Liver (tissue), 9 donors: ENCODE data around the gene CNTNAP1. TPM values are rescaled to one million over a fixed set of nuclear protein-coding genes. Genes with fewer than 3 reads are reported as not detected.

Source experiments
- DNase-seq: peaks from one replicate; pipeline ENCODE4 v3.0.0-alpha.2; 2017; ENCODE audit warnings: low spot score
- H3K27ac ChIP-seq, 2 donors: one replicate each; pipeline ENCODE4 v1.7.0; 2013; ENCODE audit warnings: inconsistent platforms in 2 of 2, low read length in 2 of 2, control low read depth in 1 of 2, low read depth in 1 of 2, mild to moderate bottlenecking in 1 of 2
- H3K27me3 ChIP-seq, 4 donors: one replicate each; pipeline versions ENCODE4 v1.6.1 to v1.7.0; 2013; ENCODE audit warnings: low read length in 3 of 4, inconsistent platforms in 1 of 4, mild to moderate bottlenecking in 1 of 4, moderate library complexity in 1 of 4; ENCODE audit not compliant: control insufficient read depth in 4 of 4, insufficient read depth in 4 of 4
- H3K36me3 ChIP-seq, 4 donors: one replicate each; pipeline versions ENCODE4 v1.6.1 to v1.7.0; 2013; ENCODE audit warnings: low read length in 3 of 4, mild to moderate bottlenecking in 3 of 4, low read depth in 1 of 4, moderate library complexity in 1 of 4; ENCODE audit not compliant: control insufficient read depth in 4 of 4, insufficient read depth in 3 of 4
- H3K4me1 ChIP-seq, 4 donors: one replicate each; pipeline versions ENCODE4 v1.6.1 to v1.7.0; 2013; ENCODE audit warnings: low read length in 3 of 4, mild to moderate bottlenecking in 3 of 4, moderate library complexity in 1 of 4; ENCODE audit not compliant: control insufficient read depth in 4 of 4, insufficient read depth in 4 of 4
- H3K4me3 ChIP-seq, 3 donors: one replicate each; pipeline versions ENCODE4 v1.6.1 to v1.7.0; 2013; ENCODE audit warnings: low read length in 3 of 3, control low read depth in 1 of 3, low read depth in 1 of 3, mild to moderate bottlenecking in 1 of 3
- H3K9ac ChIP-seq, 2 donors: one replicate each; pipeline ENCODE4 v1.7.0; 2013; ENCODE audit warnings: low read length in 2 of 2, mild to moderate bottlenecking in 2 of 2, moderate library complexity in 2 of 2, control low read depth in 1 of 2, low read depth in 1 of 2
- H3K9me3 ChIP-seq, 4 donors: one replicate each; pipeline versions ENCODE4 v1.6.1 to v1.7.0; 2013; ENCODE audit warnings: low read length in 3 of 4; ENCODE audit not compliant: control insufficient read depth in 4 of 4
- CTCF ChIP-seq: fragments of 150-350 bp; IDR thresholded peaks from 2 replicates; pipeline ENCODE4 v1.5.1; 2017; ENCODE audit warnings: improper control_type of control experiment, low read depth, low read length; ENCODE audit not compliant: missing input control
- EGR1 ChIP-seq, 2 donors: IDR thresholded peaks; 2 replicates each; pipeline ENCODE4 v1.6.1; 2016 to 2018; ENCODE audit warnings: antibody characterized with exemption in 2 of 2, low read depth in 2 of 2
- FOXA2 ChIP-seq: IDR thresholded peaks from 2 replicates; pipeline ENCODE4 v1.6.1; 2016; ENCODE audit warnings: antibody characterized with exemption
- GABPA ChIP-seq, 2 donors: IDR thresholded peaks in 1 of 2; conservative IDR thresholded peaks in 1 of 2; 2 replicates each; pipeline ENCODE4 v1.6.1; 2016; ENCODE audit warnings: antibody characterized with exemption in 2 of 2, mild to moderate bottlenecking in 1 of 2, moderate library complexity in 1 of 2
- HNF4A ChIP-seq, 2 donors: conservative IDR thresholded peaks; 2 replicates each; pipeline ENCODE4 v1.6.1; 2016; ENCODE audit warnings: antibody characterized with exemption in 2 of 2, mild to moderate bottlenecking in 2 of 2
- JUND ChIP-seq, 2 donors: IDR thresholded peaks; 2 replicates each; pipeline ENCODE4 v1.6.1; 2016; ENCODE audit warnings: antibody characterized with exemption in 2 of 2
- RAD21 ChIP-seq, 2 donors: IDR thresholded peaks; 2 replicates each; pipeline ENCODE4 v1.6.1; 2016; ENCODE audit warnings: antibody characterized with exemption in 2 of 2, mild to moderate bottlenecking in 2 of 2
- RXRA ChIP-seq, 2 donors: IDR thresholded peaks; 2 replicates each; pipeline ENCODE4 v1.6.1; 2017 to 2018; ENCODE audit warnings: antibody characterized with exemption in 2 of 2, mild to moderate bottlenecking in 1 of 2
- YY1 ChIP-seq: IDR thresholded peaks from 2 replicates; pipeline ENCODE4 v1.6.1; 2016; ENCODE audit warnings: antibody characterized with exemption, mild to moderate bottlenecking
- WGBS: extraction: QIAGEN DNeasy Blood & Tissue Kit; methylation state at CpG from one replicate; pipeline ENCODE4 v1.1.7; 2013; 5-methylcytosine and 5-hydroxymethylcytosine counted together
- polyA plus RNA-seq, 2 donors: library from polyadenylated mRNA; stranded (reverse) in 1 of 2; unstranded in 1 of 2; fragments of 200-250 nt in 1 of 2; fragments of >200 nt in 1 of 2; fragmentation: Nextera tagmentation in 1 of 2; extraction: Ambion mirVana in 1 of 2; gene quantifications; one replicate each; pipeline versions ENCODE4 v1.2.1 to v1.2.3, GENCODE V29; 2013 to 2015
- total RNA-seq, 2 donors: library from RNA; depleted of rRNA; stranded (reverse); fragments of >200 nt; gene quantifications; one replicate each; pipeline ENCODE4 v1.2.3, GENCODE V29; 2014
- TF ChIP-seq, protein P1 (sequence below): IDR thresholded peaks from 2 replicates; pipeline ENCODE4 v1.6.1; 2016; ENCODE audit warnings: antibody characterized with exemption, mild to moderate bottlenecking
- donor health status: healthy.
- donor health status: healthy.
- donor health status: healthy.
- donor health status: healthy.
- donor health status: healthy.

Gene CNTNAP1
- total and polyA plus RNA-seq, 4 donors, result 0.08 to 0.75 (median 0.60) TPM

DNA sequence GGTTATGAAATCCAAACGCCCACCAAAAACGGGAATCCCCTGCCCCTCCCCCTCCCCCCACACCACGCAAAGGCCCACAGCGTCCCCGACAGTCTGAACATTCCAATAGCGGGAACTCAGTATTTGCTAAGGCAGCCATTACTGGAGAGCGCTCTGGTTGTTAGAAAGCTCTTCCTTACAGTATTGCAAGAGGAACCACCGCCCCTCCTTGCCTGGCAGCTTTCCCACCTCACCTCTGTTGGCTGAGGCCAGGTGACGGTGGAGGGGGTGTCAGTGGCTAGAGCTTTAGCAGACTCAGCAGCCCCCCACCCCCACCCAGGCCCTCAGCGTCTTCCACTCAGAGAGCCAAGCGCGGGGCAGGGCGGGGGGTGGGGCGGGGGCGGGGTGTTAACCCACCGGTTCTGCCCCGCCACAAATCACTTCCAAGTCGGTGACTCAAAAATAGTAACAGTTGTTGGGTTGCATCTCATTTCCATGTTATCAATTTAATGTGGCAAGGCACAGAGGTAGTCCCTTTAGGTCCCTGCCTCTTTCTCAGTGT, 3.3 kb upstream of the CNTNAP1 start:
- Histone ChIP-seq H3K27me3 (no peaks in the 10 kb centered on the region), H3K4me3 (peak overlapping the region in 2 of 3 donors; percentile 51 to 66), H3K9me3 (no peaks in the 10 kb centered on the region), H3K27ac (peak overlapping the region; percentile 82 to 89), H3K36me3 (no peaks in the 10 kb centered on the region), H3K4me1 (peaks cover 25 to 73% (median 43%) of the 10 kb centered on the region in 4 donors), H3K9ac (no peak overlapping the region)
- WGBS, result 19% methylated on average over 18 of the region's 18 CpGs
- no peak for TF ChIP-seq JUND (IDR thresholded peaks at IDR 0.05)
- no peak for TF ChIP-seq GABPA (IDR thresholded peaks at IDR 0.05 in 1 of 2, conservative IDR thresholded peaks at IDR 0.05 in 1 of 2)
- DNase-seq, result peak; percentile 52

GRCh38 chr17:42679492-42680330, 2.6 kb upstream of the CNTNAP1 start:
- peak overlapping the region; percentile 67 to 82 for H3K27ac ChIP-seq
- H3K4me3 ChIP-seq, result peak overlapping the region in 2 of 3 donors; percentile 18 to 51
- H3K9me3 ChIP-seq, result no peaks in the 10 kb centered on the region
- H3K27me3 ChIP-seq, result peaks cover 0 to 3% (median 0%) of the 10 kb centered on the region in 4 donors
- no peaks in the 10 kb centered on the region for H3K36me3 ChIP-seq
- DNase-seq, result peak; percentile 86
- peaks cover 24 to 71% (median 40%) of the 10 kb centered on the region in 4 donors for H3K4me1 ChIP-seq
- TF ChIP-seq CTCF (peak; percentile 80), RAD21 (IDR thresholded peaks at IDR 0.05) (peak; percentile 72 to 81), FOXA2 (no peak), YY1 (peak; percentile 31), RXRA (IDR thresholded peaks at IDR 0.05) (peak in 1 of 2 donors; percentile 7)
- H3K9ac ChIP-seq, result no peak overlapping the region
- 12% methylated on average over 78 of the region's 78 CpGs for WGBS

DNA sequence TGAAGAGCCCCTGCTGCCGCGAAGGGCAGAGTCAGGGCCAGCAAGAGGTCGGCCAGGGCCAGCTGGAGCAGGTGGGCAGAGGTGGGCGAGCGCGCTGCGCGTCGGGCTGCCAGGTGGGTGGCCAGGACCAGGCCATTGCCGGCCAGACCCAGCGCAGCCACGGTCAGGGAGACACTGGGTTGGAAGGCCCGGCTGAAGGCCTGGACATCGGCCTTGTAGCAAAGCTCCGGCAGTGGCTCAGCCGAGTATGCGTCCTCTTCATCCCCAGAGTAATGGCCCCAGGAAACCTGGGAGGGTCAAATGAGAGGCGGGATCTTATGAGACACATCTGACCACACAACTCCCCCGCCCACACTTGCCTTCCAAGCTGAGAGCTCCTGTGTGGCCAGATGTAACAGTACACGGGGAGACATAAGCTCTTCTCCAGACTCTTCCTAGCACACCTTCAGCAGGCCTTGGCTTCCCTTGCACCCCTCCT, 2.0 kb upstream of the CNTNAP1 start:
- Histone ChIP-seq H3K9ac (no peak overlapping the region), H3K27ac (peak overlapping the region; percentile 67 to 82), H3K9me3 (no peaks in the 10 kb centered on the region), H3K27me3 (peaks cover 0 to 3% (median 0%) of the 10 kb centered on the region in 4 donors), H3K4me1 (peaks cover 20 to 66% (median 37%) of the 10 kb centered on the region in 4 donors), H3K36me3 (no peaks in the 10 kb centered on the region), H3K4me3 (peak overlapping the region in 1 of 3 donors; percentile 51)
- WGBS, result 69% methylated on average over 20 of the region's 20 CpGs
- no peak for DNase-seq
- no peak for TF ChIP-seq EGR1 (IDR thresholded peaks at IDR 0.05; ENCODE audit: low read depth in 2 of 2)
- TF ChIP-seq, protein P1, sequence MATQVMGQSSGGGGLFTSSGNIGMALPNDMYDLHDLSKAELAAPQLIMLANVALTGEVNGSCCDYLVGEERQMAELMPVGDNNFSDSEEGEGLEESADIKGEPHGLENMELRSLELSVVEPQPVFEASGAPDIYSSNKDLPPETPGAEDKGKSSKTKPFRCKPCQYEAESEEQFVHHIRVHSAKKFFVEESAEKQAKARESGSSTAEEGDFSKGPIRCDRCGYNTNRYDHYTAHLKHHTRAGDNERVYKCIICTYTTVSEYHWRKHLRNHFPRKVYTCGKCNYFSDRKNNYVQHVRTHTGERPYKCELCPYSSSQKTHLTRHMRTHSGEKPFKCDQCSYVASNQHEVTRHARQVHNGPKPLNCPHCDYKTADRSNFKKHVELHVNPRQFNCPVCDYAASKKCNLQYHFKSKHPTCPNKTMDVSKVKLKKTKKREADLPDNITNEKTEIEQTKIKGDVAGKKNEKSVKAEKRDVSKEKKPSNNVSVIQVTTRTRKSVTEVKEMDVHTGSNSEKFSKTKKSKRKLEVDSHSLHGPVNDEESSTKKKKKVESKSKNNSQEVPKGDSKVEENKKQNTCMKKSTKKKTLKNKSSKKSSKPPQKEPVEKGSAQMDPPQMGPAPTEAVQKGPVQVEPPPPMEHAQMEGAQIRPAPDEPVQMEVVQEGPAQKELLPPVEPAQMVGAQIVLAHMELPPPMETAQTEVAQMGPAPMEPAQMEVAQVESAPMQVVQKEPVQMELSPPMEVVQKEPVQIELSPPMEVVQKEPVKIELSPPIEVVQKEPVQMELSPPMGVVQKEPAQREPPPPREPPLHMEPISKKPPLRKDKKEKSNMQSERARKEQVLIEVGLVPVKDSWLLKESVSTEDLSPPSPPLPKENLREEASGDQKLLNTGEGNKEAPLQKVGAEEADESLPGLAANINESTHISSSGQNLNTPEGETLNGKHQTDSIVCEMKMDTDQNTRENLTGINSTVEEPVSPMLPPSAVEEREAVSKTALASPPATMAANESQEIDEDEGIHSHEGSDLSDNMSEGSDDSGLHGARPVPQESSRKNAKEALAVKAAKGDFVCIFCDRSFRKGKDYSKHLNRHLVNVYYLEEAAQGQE, result no peak
- TF ChIP-seq HNF4A (conservative IDR thresholded peaks at IDR 0.05), result no peak
